ENCODE data around the gene TAOK1.
"Not testable (repeated sequence)": the region's sequence is repeated elsewhere in the genome, so short reads cannot be mapped to it uniquely, and the experiment has no call there.

TAOK1 gene

GRCh38 chr17:29442451-29442850, 52.3 kb downstream of the TAOK1 start:
- CTCF ChIA-PET: no interaction called here
- Mint-ChIP-seq H3K36me3 (peaks cover 11% of the 10 kb centered on the region), H3K27ac (no peak overlapping the region), H3K27me3 (no peaks in the 10 kb centered on the region), H3K4me1 (peaks cover 13% of the 10 kb centered on the region), H3K4me3 (no peak overlapping the region), H3K9me3 (no peaks in the 10 kb centered on the region)
- DNase-seq: no peak

- H3K27ac Mint-ChIP-seq: no peak overlapping the region
- no peak for DNase-seq
- peaks cover 13% of the 10 kb centered on the region for H3K36me3 Mint-ChIP-seq
- H3K4me1 Mint-ChIP-seq: peaks cover 17% of the 10 kb centered on the region
- no peaks in the 10 kb centered on the region for H3K9me3 Mint-ChIP-seq
- CTCF ChIA-PET: no interaction called here
- H3K4me3 Mint-ChIP-seq: no peak overlapping the region
- H3K27me3 Mint-ChIP-seq: no peaks in the 10 kb centered on the region
These were observed 53.0 kb downstream of the TAOK1 start for GRCh38 chr17:29443041-29443739.

GRCh38 chr17:29444589-29444988, 54.4 kb downstream of the TAOK1 start:
- CTCF ChIA-PET: no interaction called here
- no peaks in the 10 kb centered on the region for H3K27me3 Mint-ChIP-seq
- no peaks in the 10 kb centered on the region for H3K9me3 Mint-ChIP-seq
- H3K4me1 Mint-ChIP-seq: peaks cover 20% of the 10 kb centered on the region
- H3K4me3 Mint-ChIP-seq: no peak overlapping the region
- DNase-seq: no peak
- H3K36me3 Mint-ChIP-seq: peaks cover 17% of the 10 kb centered on the region
- no peak overlapping the region for H3K27ac Mint-ChIP-seq

- no peaks in the 10 kb centered on the region for H3K9me3 Mint-ChIP-seq
- no peak overlapping the region for H3K27ac Mint-ChIP-seq
- no peaks in the 10 kb centered on the region for H3K27me3 Mint-ChIP-seq
- CTCF ChIA-PET: interaction anchor here (1.4 kb wide), 1 partner anchor 76 kb away, joined by 4 read pairs; no protein-coding TSS in a partner anchor
- peaks cover 22% of the 10 kb centered on the region for H3K4me1 Mint-ChIP-seq
- H3K36me3 Mint-ChIP-seq: peaks cover 14% of the 10 kb centered on the region
- no peak overlapping the region for H3K4me3 Mint-ChIP-seq
- no peak for DNase-seq
These were observed 55.7 kb downstream of the TAOK1 start for GRCh38 chr17:29445844-29446243.

GRCh38 chr17:29449865-29450671, 59.9 kb downstream of the TAOK1 start:
- Mint-ChIP-seq H3K9me3 (no peaks in the 10 kb centered on the region), H3K27me3 (no peaks in the 10 kb centered on the region), H3K27ac (no peak overlapping the region), H3K4me3 (no peak overlapping the region), H3K36me3 (peaks cover 31% of the 10 kb centered on the region), H3K4me1 (peaks cover 22% of the 10 kb centered on the region)
- DNase-seq: no peak
- CTCF ChIA-PET: interaction anchor here (0.9 kb wide), 1 partner anchor 80 kb away, joined by 4 read pairs; no protein-coding TSS in a partner anchor

GRCh38 chr17:29451121-29451742, 61.1 kb downstream of the TAOK1 start:
- H3K36me3 Mint-ChIP-seq: peaks cover 39% of the 10 kb centered on the region
- CTCF ChIA-PET: no interaction called here

GRCh38 chr17:29458066-29458465, 67.9 kb downstream of the TAOK1 start:
- no peaks in the 10 kb centered on the region for H3K9me3 Mint-ChIP-seq
- no peaks in the 10 kb centered on the region for H3K27me3 Mint-ChIP-seq
- peaks cover 34% of the 10 kb centered on the region for H3K36me3 Mint-ChIP-seq
- no peak for DNase-seq
- no peak overlapping the region for H3K4me3 Mint-ChIP-seq
- CTCF ChIA-PET: interaction anchor here (0.6 kb wide), 1 partner anchor 670 kb away, joined by 3 read pairs; no protein-coding TSS in a partner anchor
- no peak overlapping the region for H3K27ac Mint-ChIP-seq
- no peaks in the 10 kb centered on the region for H3K4me1 Mint-ChIP-seq

More at GRCh38 chr17:29451121-29451742, 61.1 kb downstream of the TAOK1 start:
- H3K27me3 Mint-ChIP-seq: no peaks in the 10 kb centered on the region
- DNase-seq: no peak
- no peaks in the 10 kb centered on the region for H3K9me3 Mint-ChIP-seq
- H3K4me3 Mint-ChIP-seq: no peak overlapping the region
- H3K4me1 Mint-ChIP-seq: peaks cover 12% of the 10 kb centered on the region
- H3K27ac Mint-ChIP-seq: peak overlapping the region; percentile 17

DNA sequence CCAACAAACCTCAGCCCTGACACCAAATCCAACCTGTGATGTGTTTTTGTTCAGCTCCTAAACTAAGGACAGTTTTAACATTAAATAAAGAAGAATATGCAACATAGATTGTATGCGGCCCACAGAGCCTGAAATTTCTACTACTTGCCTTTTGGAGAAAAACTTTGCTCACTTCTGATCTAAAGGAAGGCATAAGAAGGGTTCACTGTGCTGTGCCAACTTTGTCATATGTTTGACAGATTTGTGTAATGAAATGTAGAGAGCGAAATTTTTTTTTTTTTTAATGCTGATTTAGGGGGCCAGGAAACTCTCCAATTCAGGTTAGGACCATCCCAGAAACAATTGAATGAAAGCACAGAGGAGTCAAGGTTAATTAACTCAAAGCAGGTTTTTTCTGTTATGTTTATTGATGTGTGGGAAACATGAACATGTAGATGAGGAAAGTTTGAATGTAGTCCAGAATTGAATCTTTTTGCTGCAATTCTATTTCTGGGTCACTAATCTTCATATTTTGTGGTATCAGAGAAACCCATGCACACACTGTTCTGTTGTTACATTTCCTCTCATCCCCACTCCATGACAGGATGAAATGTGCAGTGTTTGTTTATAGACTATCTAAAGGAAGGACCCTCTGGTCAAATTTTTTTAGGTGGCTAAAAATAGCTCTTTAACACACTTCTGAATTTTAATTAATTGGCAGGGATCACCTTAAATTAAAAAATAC, 71.5 kb downstream of the TAOK1 start:
- Mint-ChIP-seq H3K4me1 (no peaks in the 10 kb centered on the region), H3K4me3 (no peak overlapping the region), H3K36me3 (peaks cover 33% of the 10 kb centered on the region), H3K9me3 (no peaks in the 10 kb centered on the region), H3K27ac (no peak overlapping the region), H3K27me3 (no peaks in the 10 kb centered on the region)
- CTCF ChIA-PET: interaction anchor here (1.4 kb wide), 1 partner anchor 92 kb away, joined by 4 read pairs; no protein-coding TSS in a partner anchor
- no peak for DNase-seq

DNA sequence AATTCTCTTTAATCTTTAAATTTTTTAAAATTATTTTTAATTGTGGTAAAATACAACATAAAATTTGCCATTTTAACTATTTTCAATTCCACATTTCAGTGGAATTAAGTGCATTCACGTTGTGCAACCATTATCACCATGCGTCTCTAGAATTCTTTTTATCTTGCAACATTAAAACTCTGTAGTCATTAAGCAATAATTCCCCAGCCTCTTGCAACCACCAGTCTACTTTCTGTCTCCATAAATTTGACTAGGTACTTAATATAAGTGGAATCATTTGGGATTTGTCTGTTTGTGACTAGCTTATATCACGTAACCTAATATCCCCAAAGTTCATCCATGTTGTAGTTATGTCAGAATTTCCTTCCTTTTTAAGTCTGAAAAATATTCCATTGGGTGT, 79.1 kb downstream of the TAOK1 start:
- H3K4me1 Mint-ChIP-seq: no peaks in the 10 kb centered on the region
- no peak for DNase-seq
- H3K9me3 Mint-ChIP-seq: no peaks in the 10 kb centered on the region
- CTCF ChIA-PET: no interaction called here
- H3K4me3 Mint-ChIP-seq: no peak overlapping the region
- peaks cover 41% of the 10 kb centered on the region for H3K36me3 Mint-ChIP-seq
- H3K27me3 Mint-ChIP-seq: no peaks in the 10 kb centered on the region
- H3K27ac Mint-ChIP-seq: no peak overlapping the region

DNA sequence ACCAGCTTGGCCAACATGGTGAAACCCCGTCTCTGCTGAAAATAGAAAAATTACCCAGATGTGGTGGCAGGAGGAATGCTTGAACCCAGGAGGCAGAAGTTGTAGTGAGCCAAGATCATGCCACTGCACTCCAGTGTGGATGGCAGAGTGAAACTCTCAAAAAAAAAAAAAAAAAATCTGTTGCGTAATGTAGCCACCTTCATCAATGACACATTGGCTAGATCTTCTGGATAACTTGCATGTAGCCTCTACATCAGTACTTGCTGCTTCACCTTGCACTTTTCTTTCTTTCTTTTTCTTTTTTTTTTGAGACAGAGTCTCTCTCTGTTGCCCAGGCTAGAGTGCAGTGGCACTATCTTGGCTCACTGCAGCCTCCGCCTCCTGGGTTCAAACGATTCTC, 83.3 kb downstream of the TAOK1 start:
- CTCF ChIA-PET: interaction anchor here (1.1 kb wide), 1 partner anchor 357 kb away, joined by 3 read pairs; no protein-coding TSS in a partner anchor
- H3K4me1 Mint-ChIP-seq, H3K27ac Mint-ChIP-seq, H3K27me3 Mint-ChIP-seq, H3K4me3 Mint-ChIP-seq, H3K9me3 Mint-ChIP-seq, DNase-seq: not testable (repeated sequence)
- peaks cover 32% of the 10 kb centered on the region for H3K36me3 Mint-ChIP-seq

DNA sequence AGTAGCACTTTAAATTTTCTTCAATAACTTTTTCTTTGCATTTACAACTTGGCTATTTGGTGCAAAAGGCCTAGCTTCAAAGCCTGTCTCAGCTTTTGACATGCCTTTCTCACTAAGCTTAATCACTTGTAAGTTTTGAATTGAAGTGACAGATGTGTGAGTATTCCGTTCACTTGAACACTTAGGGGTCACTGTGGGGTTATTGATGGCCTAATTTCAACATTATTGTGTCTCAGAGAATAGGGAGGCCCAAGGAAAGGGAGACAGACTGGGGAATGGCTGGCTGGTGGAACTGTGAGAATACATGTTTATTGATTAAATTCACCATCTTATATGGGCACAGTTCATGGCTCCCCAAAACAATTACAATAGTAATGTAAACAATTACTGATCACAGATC, 84.1 kb downstream of the TAOK1 start:
- DNase-seq: no peak
- H3K27ac Mint-ChIP-seq: no peak overlapping the region
- H3K9me3 Mint-ChIP-seq: no peaks in the 10 kb centered on the region
- CTCF ChIA-PET: interaction anchor here (1.1 kb wide), 1 partner anchor 358 kb away, joined by 3 read pairs; no protein-coding TSS in a partner anchor
- H3K36me3 Mint-ChIP-seq: peaks cover 29% of the 10 kb centered on the region
- no peak overlapping the region for H3K4me3 Mint-ChIP-seq
- no peaks in the 10 kb centered on the region for H3K4me1 Mint-ChIP-seq
- H3K27me3 Mint-ChIP-seq: no peaks in the 10 kb centered on the region

- DNase-seq: no peak
- no peak overlapping the region for H3K4me3 Mint-ChIP-seq
- no peak overlapping the region for H3K27ac Mint-ChIP-seq
- H3K36me3 Mint-ChIP-seq: peaks cover 26% of the 10 kb centered on the region
- no peaks in the 10 kb centered on the region for H3K27me3 Mint-ChIP-seq
- CTCF ChIA-PET: no interaction called here
- no peaks in the 10 kb centered on the region for H3K9me3 Mint-ChIP-seq
- H3K4me1 Mint-ChIP-seq: no peaks in the 10 kb centered on the region
These were observed 85.7 kb downstream of the TAOK1 start for GRCh38 chr17:29475891-29476290.

- H3K4me3 Mint-ChIP-seq, H3K27me3 Mint-ChIP-seq, H3K27ac Mint-ChIP-seq, CTCF ChIA-PET, H3K9me3 Mint-ChIP-seq, H3K4me1 Mint-ChIP-seq, DNase-seq: not testable (repeated sequence)
- peaks cover 14% of the 10 kb centered on the region for H3K36me3 Mint-ChIP-seq
These were observed 90.2 kb downstream of the TAOK1 start for GRCh38 chr17:29480249-29480928.
